Immature natural killer cell (primary cell): Measurements from ENCODE around the gene UBL5. TPM values are rescaled to one million over a fixed set of nuclear protein-coding genes. Genes with fewer than 3 reads are reported as not detected.
A peak's percentile ranks its signal among the peaks of the same experiment; 100 is the strongest.

Experiments used
- DNase-seq, 3 donors: peaks; one replicate each; pipeline ENCODE4 v3.0.0; 2022; ENCODE audit warnings: mixed read lengths in 1 of 3
- H3K27ac Mint-ChIP-seq, 6 donors: one replicate each; pipeline ENCODE4 v1.8.0; 2020; ENCODE audit warnings: mixed read lengths in 6 of 6, mild to moderate bottlenecking in 5 of 6, inconsistent platforms in 4 of 6, moderate library complexity in 3 of 6
- H3K27me3 Mint-ChIP-seq, 3 donors: one replicate each; pipeline ENCODE4 v1.8.0; 2020 to 2021; ENCODE audit warnings: low read depth in 3 of 3, mild to moderate bottlenecking in 3 of 3, mixed read lengths in 3 of 3, moderate library complexity in 3 of 3, inconsistent platforms in 1 of 3
- H3K36me3 Mint-ChIP-seq, 3 donors: one replicate each; pipeline ENCODE4 v1.8.0; 2020; ENCODE audit warnings: mixed read lengths in 3 of 3, inconsistent platforms in 2 of 3, mild to moderate bottlenecking in 2 of 3
- H3K4me1 Mint-ChIP-seq, 2 donors: one replicate each; pipeline ENCODE4 v1.8.0; 2020; ENCODE audit warnings: inconsistent platforms in 2 of 2, mild to moderate bottlenecking in 2 of 2, mixed read lengths in 2 of 2, moderate library complexity in 1 of 2
- H3K4me3 Mint-ChIP-seq, 5 donors: one replicate each; pipeline ENCODE4 v1.8.0; 2020; ENCODE audit warnings: mild to moderate bottlenecking in 5 of 5, mixed read lengths in 5 of 5, inconsistent platforms in 3 of 5, moderate library complexity in 3 of 5
- H3K9me3 Mint-ChIP-seq, 6 donors: one replicate each; pipeline ENCODE4 v1.8.0; 2020; ENCODE audit warnings: mild to moderate bottlenecking in 6 of 6, mixed read lengths in 6 of 6, inconsistent platforms in 4 of 6, moderate library complexity in 3 of 6
- polyA plus RNA-seq, 3 donors: library from polyadenylated mRNA; unstranded; fragments of 300-500 nt; fragmentation: Illumina TruSeq; gene quantifications; one replicate each; pipeline ENCODE4 v1.2.3, GENCODE V29; 2021

The UBL5 gene
- polyA plus RNA-seq, 3 donors from 2014 or later = 610 to 1,222 (median 775) TPM

DNA sequence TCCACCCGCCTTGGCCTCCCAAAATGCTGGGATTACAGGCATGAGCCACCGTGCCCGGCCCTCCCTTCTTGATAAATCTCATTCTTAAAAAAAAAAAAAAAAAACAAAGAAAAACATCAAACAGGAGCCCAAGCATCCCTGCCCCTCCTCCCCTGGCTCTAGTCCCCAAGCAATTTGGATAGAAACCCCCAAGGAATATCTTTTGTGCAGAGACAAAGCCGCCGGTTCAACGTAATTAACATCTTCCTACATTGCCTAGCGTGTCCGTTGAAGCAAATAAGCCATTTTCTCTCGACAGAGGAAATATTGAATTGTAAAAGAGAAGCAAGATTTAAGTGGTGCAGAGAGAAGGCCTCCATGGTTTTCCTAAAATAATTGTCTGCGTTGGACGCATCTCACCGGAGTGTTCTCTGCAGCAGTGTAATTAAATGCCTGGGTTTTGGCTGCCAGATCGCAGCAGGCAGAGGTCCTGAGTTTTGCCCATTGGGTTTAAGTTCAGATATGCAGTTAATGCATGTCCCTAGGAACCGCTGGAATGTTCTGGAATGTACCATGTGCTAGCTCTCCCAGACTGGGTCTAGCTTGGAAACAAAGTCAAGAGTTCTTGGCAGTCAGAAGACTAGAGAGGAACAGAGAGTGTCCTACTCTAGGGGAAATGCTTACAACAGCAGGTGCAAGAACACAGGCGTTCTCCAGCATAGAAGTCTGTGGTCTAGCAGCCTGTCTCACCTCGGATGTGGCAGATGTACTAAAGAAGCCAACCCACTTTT is 38.2 kb downstream of the UBL5 start:
- Mint-ChIP-seq H3K27me3 (peaks cover 3 to 8% (median 6%) of the 10 kb centered on the region in 3 donors), H3K9me3 (no peaks in the 10 kb centered on the region), H3K27ac (peak overlapping the region; percentile 32 to 87 (median 55)), H3K4me3 (peak overlapping the region; percentile 72 to 87 (median 76)), H3K4me1 (peaks cover 32 to 35% of the 10 kb centered on the region in 2 donors), H3K36me3 (no peaks in the 10 kb centered on the region)
- peak; percentile 48 to 68 (median 62) for DNase-seq

DNA sequence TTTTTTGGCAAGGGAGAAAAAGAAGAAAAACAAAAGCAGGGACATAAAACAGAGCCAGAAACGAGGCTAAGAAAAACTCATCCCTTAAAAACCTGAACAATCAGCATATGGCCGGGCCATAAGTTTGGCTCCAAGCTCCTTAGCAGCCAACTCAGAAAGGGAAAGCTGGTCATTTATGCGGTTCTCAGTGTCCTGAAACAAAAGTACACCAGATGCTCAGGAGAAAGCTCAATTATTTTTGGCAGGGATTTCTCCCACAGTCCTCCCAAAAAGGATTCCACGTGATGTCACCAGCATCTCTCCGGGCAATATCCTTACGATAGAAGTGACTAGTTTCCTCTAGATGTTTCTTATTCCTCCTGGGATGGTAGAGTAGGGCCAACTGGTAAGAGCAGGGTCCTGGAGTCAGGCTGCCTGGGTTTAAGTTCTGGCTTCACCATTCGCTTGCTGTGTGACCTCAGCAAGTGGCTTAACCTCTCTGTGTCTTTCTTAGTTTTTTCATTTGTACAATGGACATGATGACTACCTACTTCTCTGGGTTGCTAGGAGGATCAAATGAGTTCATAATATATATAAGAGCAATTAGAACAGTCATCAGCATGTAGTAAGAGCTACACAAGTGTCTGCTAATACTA is 41.4 kb downstream of the UBL5 start:
- Mint-ChIP-seq H3K36me3 (peaks cover 0 to 4% (median 0%) of the 10 kb centered on the region in 3 donors), H3K27me3 (peaks cover 0 to 9% (median 6%) of the 10 kb centered on the region in 3 donors), H3K4me3 (no peak overlapping the region), H3K27ac (no peak overlapping the region), H3K9me3 (no peaks in the 10 kb centered on the region), H3K4me1 (peaks cover 21 to 25% of the 10 kb centered on the region in 2 donors)
- DNase-seq = no peak

DNA sequence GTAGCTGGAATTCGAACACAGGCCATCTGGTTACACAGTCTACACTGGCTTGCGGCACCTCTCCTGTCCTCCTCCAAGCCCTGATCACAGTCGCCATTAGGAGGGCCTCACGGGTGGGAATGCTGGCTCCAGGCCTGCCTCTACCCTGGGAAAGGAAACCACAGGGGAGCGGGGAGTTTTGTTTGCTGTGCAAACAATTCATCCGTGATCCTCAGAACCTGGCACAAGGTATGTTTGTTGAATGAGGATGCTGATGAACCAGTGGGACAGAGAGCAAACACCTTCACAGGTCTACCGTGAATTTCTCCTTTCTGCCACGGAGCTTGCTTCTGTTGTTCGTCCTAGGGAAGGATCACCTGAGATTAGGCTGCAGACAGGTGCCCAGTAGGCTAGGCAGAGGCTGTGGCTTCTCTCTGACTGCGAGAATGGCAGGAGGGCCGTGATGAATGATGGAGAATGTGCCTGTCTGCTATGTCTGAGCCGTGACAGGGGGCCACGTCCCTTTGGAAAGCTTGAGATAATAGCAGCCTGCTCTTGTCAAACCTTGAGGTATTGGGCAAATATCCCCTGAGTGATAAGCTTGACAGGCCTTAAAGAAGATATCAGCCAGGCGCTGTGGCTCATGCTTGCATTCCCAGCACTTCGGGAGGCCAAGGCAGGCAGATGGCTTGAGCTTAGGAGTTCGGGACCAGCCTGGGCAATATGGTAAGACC is 44.1 kb downstream of the UBL5 start:
- Mint-ChIP-seq H3K27ac (no peak overlapping the region), H3K4me3 (no peak overlapping the region), H3K9me3 (no peaks in the 10 kb centered on the region), H3K4me1 (peaks cover 3 to 6% of the 10 kb centered on the region in 2 donors), H3K36me3 (peaks cover 0 to 4% (median 0%) of the 10 kb centered on the region in 3 donors), H3K27me3 (peaks cover 0 to 3% (median 2%) of the 10 kb centered on the region in 3 donors)
- no peak for DNase-seq

DNA sequence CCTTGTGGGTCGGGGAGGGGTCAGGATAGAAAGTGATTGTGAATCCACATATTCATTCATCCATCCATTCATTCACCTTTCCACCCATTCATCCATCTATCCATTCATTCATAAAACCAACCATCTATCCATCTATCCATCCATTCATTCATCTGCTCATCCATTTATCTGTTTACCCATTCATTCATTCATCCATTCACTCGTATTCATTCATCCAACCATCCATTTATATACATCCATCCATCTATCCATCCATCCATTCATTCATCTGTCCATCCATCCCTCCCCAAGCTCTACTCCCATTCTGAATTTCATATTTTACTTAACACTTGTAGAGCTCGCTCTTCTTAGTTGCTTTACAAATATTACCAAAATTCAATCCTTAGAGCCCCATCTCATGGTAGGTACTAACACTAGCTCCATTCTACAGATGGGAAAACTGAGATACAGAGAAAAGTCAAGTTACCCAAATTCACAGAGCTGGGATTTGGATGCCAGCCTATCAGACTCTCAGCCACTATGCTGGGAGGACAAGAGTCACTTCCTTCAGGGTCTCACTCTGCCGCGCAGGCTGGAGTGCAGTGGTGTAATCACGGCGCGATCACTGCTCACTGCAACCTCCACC is 45.0 kb downstream of the UBL5 start:
- H3K9me3 Mint-ChIP-seq = no peaks in the 10 kb centered on the region
- peaks cover 0 to 2% (median 0%) of the 10 kb centered on the region in 3 donors for H3K27me3 Mint-ChIP-seq
- DNase-seq = no peak
- peak overlapping the region in 1 of 6 donors; percentile 3 for H3K27ac Mint-ChIP-seq
- peaks cover 0 to 4% (median 0%) of the 10 kb centered on the region in 3 donors for H3K36me3 Mint-ChIP-seq
- H3K4me3 Mint-ChIP-seq = no peak overlapping the region
- H3K4me1 Mint-ChIP-seq = no peaks in the 10 kb centered on the region

DNA sequence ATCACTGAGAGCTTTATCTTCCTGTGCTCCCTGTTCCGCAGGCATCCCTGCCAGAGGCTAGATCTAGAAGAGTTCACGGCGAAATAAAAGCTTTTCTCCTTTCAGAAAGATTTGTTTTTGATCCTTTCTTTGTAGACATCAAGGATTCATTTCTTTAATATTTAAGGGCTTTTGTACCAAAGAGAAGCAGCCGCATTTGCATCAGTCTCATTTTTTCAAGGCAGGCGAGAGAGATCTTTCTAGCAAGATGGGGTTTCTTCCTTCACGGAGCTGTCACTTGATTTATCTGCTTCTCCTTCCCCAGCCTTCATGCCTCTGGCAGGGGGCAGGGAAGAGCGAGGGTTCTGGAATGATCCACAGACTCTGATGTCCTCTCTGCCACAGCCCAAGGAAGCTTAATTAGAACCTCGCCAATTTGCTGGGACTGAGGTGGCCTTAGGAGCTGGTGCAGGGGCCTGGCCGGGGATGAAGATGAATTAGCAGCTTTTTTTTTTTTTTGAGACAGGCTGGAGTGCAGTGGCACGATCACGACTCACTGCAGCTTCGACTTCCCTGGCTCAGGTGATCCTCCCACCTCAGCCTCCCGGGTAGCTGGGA is 47.4 kb downstream of the UBL5 start:
- no peaks in the 10 kb centered on the region for H3K9me3 Mint-ChIP-seq
- no peak overlapping the region for H3K4me3 Mint-ChIP-seq
- H3K27ac Mint-ChIP-seq = no peak overlapping the region
- peaks cover 0 to 2% (median 0%) of the 10 kb centered on the region in 3 donors for H3K27me3 Mint-ChIP-seq
- no peaks in the 10 kb centered on the region for H3K4me1 Mint-ChIP-seq
- peaks cover 0 to 4% (median 0%) of the 10 kb centered on the region in 3 donors for H3K36me3 Mint-ChIP-seq
- no peak for DNase-seq

DNA sequence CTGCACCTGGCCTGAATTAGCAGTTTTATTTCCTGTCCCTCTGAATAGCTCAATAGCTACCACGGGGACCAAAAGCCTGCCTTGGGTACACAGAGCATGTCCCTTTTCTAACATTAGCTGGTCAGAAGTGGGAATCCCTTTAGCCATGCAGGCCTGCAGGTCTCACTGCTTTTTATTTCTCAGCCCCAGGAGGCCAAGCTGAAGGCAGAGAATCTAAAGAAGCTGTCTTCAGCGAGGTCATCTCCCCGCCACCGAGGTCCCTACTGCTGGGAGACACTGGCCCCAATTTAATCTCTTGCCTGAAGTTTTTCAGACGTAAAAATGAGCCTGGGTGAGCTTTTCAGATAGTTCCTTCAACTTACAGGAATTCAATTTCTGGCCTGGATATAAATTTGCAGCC is 48.1 kb downstream of the UBL5 start:
- Mint-ChIP-seq H3K4me3 (no peak overlapping the region), H3K27ac (no peak overlapping the region)
- DNase-seq = no peak

DNA sequence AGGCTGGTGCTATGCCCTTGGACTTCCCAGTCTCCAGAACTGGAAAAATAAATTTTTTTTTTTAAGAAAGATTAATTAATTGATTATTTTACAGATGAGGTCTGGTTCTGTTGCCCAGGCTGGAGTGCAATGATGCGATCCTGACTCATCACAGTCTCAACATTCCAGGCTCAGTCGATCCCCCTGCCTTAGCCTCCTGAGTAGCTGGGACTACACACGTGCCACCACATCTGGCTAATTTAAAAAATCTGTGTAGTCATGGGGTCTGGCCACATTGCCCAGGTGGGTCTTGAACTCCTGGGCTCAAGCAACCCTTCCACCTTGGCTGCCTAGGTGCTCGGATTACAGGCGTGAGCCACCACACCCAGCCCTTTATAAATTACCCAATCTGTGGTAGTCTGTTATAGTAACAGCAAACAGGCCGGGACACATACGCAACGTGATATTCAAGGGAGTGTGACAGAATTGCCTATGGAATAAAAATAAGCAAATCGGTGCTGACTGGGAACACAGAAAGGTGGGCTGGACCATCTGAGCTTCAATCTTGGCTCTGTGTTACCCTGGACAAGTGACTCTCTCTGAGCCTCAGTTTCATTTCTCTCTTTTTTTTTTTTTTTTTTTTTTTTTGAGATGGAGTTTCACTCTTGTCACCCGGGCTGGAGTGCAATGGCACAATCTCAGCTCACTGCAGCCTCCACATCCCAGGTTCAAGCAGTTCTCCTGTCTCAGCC is 50.2 kb downstream of the UBL5 start:
- H3K36me3 Mint-ChIP-seq = no peaks in the 10 kb centered on the region
- peak overlapping the region in 1 of 6 donors; percentile 44 for H3K27ac Mint-ChIP-seq
- H3K4me3 Mint-ChIP-seq = no peak overlapping the region
- H3K4me1 Mint-ChIP-seq = no peaks in the 10 kb centered on the region
- H3K27me3 Mint-ChIP-seq = no peaks in the 10 kb centered on the region
- DNase-seq = no peak
- no peaks in the 10 kb centered on the region for H3K9me3 Mint-ChIP-seq

More for the DNA sequence above, 48.1 kb downstream of the UBL5 start:
- Mint-ChIP-seq H3K27me3 (peaks cover 0 to 2% (median 0%) of the 10 kb centered on the region in 3 donors), H3K36me3 (peaks cover 0 to 4% (median 0%) of the 10 kb centered on the region in 3 donors), H3K9me3 (no peaks in the 10 kb centered on the region), H3K4me1 (no peaks in the 10 kb centered on the region)

DNA sequence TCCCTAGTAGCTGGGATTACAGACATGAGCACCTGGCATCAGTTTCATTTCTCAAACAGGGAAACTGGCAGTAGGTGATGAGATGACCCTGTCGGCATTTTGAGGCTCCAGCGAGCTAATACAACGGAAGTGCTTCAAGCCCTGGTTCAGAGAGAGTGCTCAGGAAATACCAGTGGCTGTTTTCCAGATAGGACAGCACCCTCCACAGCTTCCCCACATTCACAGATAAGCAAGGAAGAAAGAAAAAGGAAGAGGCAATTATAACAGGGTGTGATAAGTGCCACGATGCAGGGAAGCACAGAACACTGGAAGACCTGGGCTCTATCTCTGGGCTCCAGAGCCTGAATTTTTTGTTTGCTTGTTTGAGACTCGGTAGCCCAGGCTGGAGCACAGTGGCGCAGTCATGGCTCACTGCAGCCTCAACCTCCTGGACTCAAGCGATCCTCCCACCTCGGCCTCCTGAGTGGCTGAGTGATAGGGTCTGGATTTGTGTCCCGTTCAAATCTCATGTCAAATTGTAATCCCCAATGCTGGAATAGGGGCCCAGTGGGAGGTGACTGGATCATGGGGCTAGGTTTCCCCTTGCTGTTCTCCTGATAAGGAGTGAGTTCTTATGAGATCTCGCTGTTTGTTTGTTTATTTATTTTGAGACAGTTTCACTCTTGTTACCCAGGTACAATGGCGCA is 50.9 kb downstream of the UBL5 start:
- no peak overlapping the region for H3K4me3 Mint-ChIP-seq
- no peaks in the 10 kb centered on the region for H3K36me3 Mint-ChIP-seq
- DNase-seq = no peak
- H3K4me1 Mint-ChIP-seq = no peaks in the 10 kb centered on the region
- H3K27ac Mint-ChIP-seq = peak overlapping the region in 2 of 6 donors; percentile 44 to 45
- H3K9me3 Mint-ChIP-seq = no peaks in the 10 kb centered on the region
- no peaks in the 10 kb centered on the region for H3K27me3 Mint-ChIP-seq

Other genes starting within 250 kb of the UBL5 start
- gene ZNF121, start 243.4 kb upstream of the UBL5 start, polyA plus RNA-seq = 1 to 10 TPM; 2.2 to 7.3 (median 5.4) TPM
- gene ZNF561, start 206.7 kb upstream of the UBL5 start, polyA plus RNA-seq = 10 to 100 TPM in 1 of 3 donors, 1 to 10 TPM in 2; 7.2 to 14.7 (median 9.9) TPM
- gene ZNF562, start 152.8 kb upstream of the UBL5 start, polyA plus RNA-seq = 1 to 10 TPM; 3.4 to 5.5 (median 4.7) TPM
- gene ZNF846, start 59.2 kb upstream of the UBL5 start, polyA plus RNA-seq = 1 to 10 TPM; 4.5 to 7.4 (median 6.1) TPM
- 10 to 100 TPM; 12.2 to 17.2 (median 14.2) TPM for gene FBXL12, start 8.8 kb upstream of the UBL5 start, polyA plus RNA-seq
- 100 to 1,000 TPM; 143 to 227 (median 183) TPM for gene PIN1, start 7.4 kb downstream of the UBL5 start, polyA plus RNA-seq
- gene OLFM2, start 108.6 kb downstream of the UBL5 start, polyA plus RNA-seq = 1 to 10 TPM; 1.9 to 3.7 (median 3.7) TPM
- not detected for gene COL5A3, start 182.6 kb downstream of the UBL5 start, polyA plus RNA-seq
- not detected for gene RDH8, start 185.6 kb downstream of the UBL5 start, polyA plus RNA-seq